Measurements from ENCODE around the gene CYB5R3.

- TF ChIP-seq HMGXB4 (CRISPR knock-in tag; IDR thresholded peaks at IDR 0.05; ENCODE audit: borderline replicate concordance) (no peak), EP300 (IDR thresholded peaks at IDR 0.05) (no peak), SREBF2 (IDR thresholded peaks at IDR 0.05) (no peak)
Measured at GRCh38 chr22:42630211-42630610, 19.0 kb downstream of the CYB5R3 start.
